Caco-2 (cell line): Measurements from ENCODE around the gene ATG7. TPM values are rescaled to one million over a fixed set of nuclear protein-coding genes. Genes with fewer than 3 reads are reported as not detected.

Source experiments
- BruUV-seq: library from RNA; stranded (reverse); fragments of 400-500 nt; replicated peaks from 2 replicates; lab custom pipeline; 2021; lab: Mats Ljungman, UMichigan
- CTCF ChIA-PET: fragments of 300-600 bp; sonication (Branson Sonifier 250); formaldehyde crosslinking; loops from one replicate; lab custom pipeline; 2022; ENCODE audit warnings: antibody characterized with exemption; lab: Charles Lee
- POLR2A ChIA-PET: fragments of 300-600 bp; sonication (Branson Sonifier 250); formaldehyde crosslinking; loops from one replicate; lab custom pipeline; 2022; ENCODE audit warnings: antibody characterized with exemption; lab: Charles Lee
- DNase-seq, 2 experiments: peaks; one replicate each; pipeline versions ENCODE4 v3.0.0 to v3.0.0-alpha.2; 2020 to 2022
- H3K27me3 ChIP-seq: replicated peaks from 2 replicates; pipeline ENCODE4 v1.6.0; 2011; ENCODE audit warnings: low read length; ENCODE audit not compliant: control insufficient read depth, insufficient read depth
- H3K36me3 ChIP-seq: 2 replicates; pipeline ENCODE4 v1.5.1; 2011; ENCODE audit warnings: low read length; ENCODE audit not compliant: control insufficient read depth, insufficient read depth
- H3K4me1 ChIP-seq: fragments of 250-450 bp; sonication (Bioruptor Pico); 2 replicates; pipeline ENCODE4 v1.5.1; 2020; ENCODE audit warnings: mild to moderate bottlenecking
- H3K4me3 ChIP-seq: 2 replicates; pipeline ENCODE4 v1.5.1; 2011; ENCODE audit warnings: low read depth, mild to moderate bottlenecking, control low read depth, low read length
- H3K9me3 ChIP-seq: fragments of 250-450 bp; sonication (Bioruptor Pico); 2 replicates; pipeline ENCODE4 v1.5.1; 2020; ENCODE audit warnings: mild to moderate bottlenecking, moderate library complexity
- H3K27ac Mint-ChIP-seq: one replicate; pipeline ENCODE4 v1.8.0; 2022; ENCODE audit warnings: mixed read lengths; ENCODE audit not compliant: unreplicated experiment
- H3K27me3 Mint-ChIP-seq: one replicate; pipeline ENCODE4 v1.8.0; 2022; ENCODE audit warnings: mixed read lengths; ENCODE audit not compliant: insufficient read depth, unreplicated experiment
- H3K36me3 Mint-ChIP-seq: one replicate; pipeline ENCODE4 v1.8.0; 2022; ENCODE audit warnings: mild to moderate bottlenecking, mixed read lengths; ENCODE audit not compliant: insufficient read depth, unreplicated experiment
- H3K4me1 Mint-ChIP-seq: one replicate; pipeline ENCODE4 v1.8.0; 2022; ENCODE audit warnings: low read depth, mixed read lengths; ENCODE audit not compliant: unreplicated experiment
- H3K4me3 Mint-ChIP-seq: one replicate; pipeline ENCODE4 v1.8.0; 2022; ENCODE audit warnings: mild to moderate bottlenecking, moderate library complexity, mixed read lengths; ENCODE audit not compliant: unreplicated experiment
- H3K9me3 Mint-ChIP-seq: one replicate; pipeline ENCODE4 v1.8.0; 2022; ENCODE audit warnings: mixed read lengths; ENCODE audit not compliant: unreplicated experiment
- CTCF ChIP-seq, 2 experiments: fragments of 200-600 bp in 1 of 2; IDR thresholded peaks; 1 replicate in 1 of 2; 2 replicates in 1 of 2; pipeline versions ENCODE4 v1.5.1 to v1.8.0; 2011 to 2022; ENCODE audit warnings: antibody characterized with exemption in 1 of 2, control low read depth in 1 of 2, inconsistent platforms in 1 of 2, low read depth in 1 of 2, low read length in 1 of 2, mild to moderate bottlenecking in 1 of 2, moderate library complexity in 1 of 2; ENCODE audit not compliant: insufficient read depth in 1 of 2, severe bottlenecking in 1 of 2, unreplicated experiment in 1 of 2
- intact Hi-C: fragments of 100-400 bp; cut with micrococcal nuclease; formaldehyde crosslinking; loops from one replicate; pipeline ENCODE4 v1.10.0; 2022; ENCODE audit not compliant: unreplicated experiment
- total RNA-seq: library from RNA; stranded (reverse); gene quantifications from 2 replicates; pipeline ENCODE4 v1.2.3, GENCODE V29; 2022

The ATG7 gene
- total RNA-seq, 1 experiment from 2014 or later: 24.4 TPM

GRCh38 chr3:11392014-11392859, 120.0 kb downstream of the ATG7 start:
- Histone ChIP-seq H3K9me3 (no peaks in the 10 kb centered on the region), H3K27me3 (no peaks in the 10 kb centered on the region), H3K4me3 (no peak overlapping the region), H3K36me3 (no peaks in the 10 kb centered on the region), H3K4me1 (no peaks in the 10 kb centered on the region)
- no peaks in the 10 kb centered on the region for H3K9me3 Mint-ChIP-seq
- no peak for TF ChIP-seq CTCF (IDR thresholded peaks at IDR 0.05; ENCODE audit: insufficient read depth in 1 of 2, low read depth in 1 of 2, low read length in 1 of 2, severe bottlenecking in 1 of 2, unreplicated experiment in 1 of 2)
- H3K36me3 Mint-ChIP-seq: no peaks in the 10 kb centered on the region
- H3K27me3 Mint-ChIP-seq: no peaks in the 10 kb centered on the region
- ChIA-PET CTCF (interaction anchor here (0.9 kb wide), 1 partner anchor 407 kb away, joined by 5 read pairs; no protein-coding TSS in a partner anchor), POLR2A (no interaction called here)
- BruUV-seq: no TSS peak
- intact Hi-C loops: no loop called here
- H3K4me3 Mint-ChIP-seq: no peak overlapping the region
- no peak overlapping the region for H3K27ac Mint-ChIP-seq
- no peak for DNase-seq
- peaks cover 13% of the 10 kb centered on the region for H3K4me1 Mint-ChIP-seq

GRCh38 chr3:11392860-11393114, 120.6 kb downstream of the ATG7 start:
- H3K27me3 ChIP-seq: no peaks in the 10 kb centered on the region
- H3K36me3 Mint-ChIP-seq: no peaks in the 10 kb centered on the region
- intact Hi-C loops: no loop called here
- TF ChIP-seq CTCF (IDR thresholded peaks at IDR 0.05; ENCODE audit: insufficient read depth in 1 of 2, low read depth in 1 of 2, low read length in 1 of 2, severe bottlenecking in 1 of 2, unreplicated experiment in 1 of 2): no peak
- H3K4me1 Mint-ChIP-seq: peaks cover 13% of the 10 kb centered on the region
- no peaks in the 10 kb centered on the region for H3K36me3 ChIP-seq
- H3K4me3 Mint-ChIP-seq: no peak overlapping the region
- H3K4me1 ChIP-seq: no peaks in the 10 kb centered on the region
- H3K27me3 Mint-ChIP-seq: no peaks in the 10 kb centered on the region
- ChIA-PET POLR2A (no interaction called here), CTCF (no interaction called here)
- H3K9me3 ChIP-seq: no peaks in the 10 kb centered on the region
- DNase-seq: no peak
- no peak overlapping the region for H3K27ac Mint-ChIP-seq
- H3K9me3 Mint-ChIP-seq: no peaks in the 10 kb centered on the region
- no TSS peak for BruUV-seq
- H3K4me3 ChIP-seq: no peak overlapping the region

GRCh38 chr3:11393401-11393800, 121.2 kb downstream of the ATG7 start:
- no peak overlapping the region for H3K27ac Mint-ChIP-seq
- H3K4me1 Mint-ChIP-seq: peaks cover 13% of the 10 kb centered on the region
- no peaks in the 10 kb centered on the region for H3K9me3 Mint-ChIP-seq
- no TSS peak for BruUV-seq
- H3K27me3 Mint-ChIP-seq: no peaks in the 10 kb centered on the region
- H3K36me3 Mint-ChIP-seq: no peaks in the 10 kb centered on the region
- no peak overlapping the region for H3K4me3 ChIP-seq
- intact Hi-C loops: no loop called here
- POLR2A ChIA-PET: no interaction called here
- no peak for TF ChIP-seq CTCF (IDR thresholded peaks at IDR 0.05; ENCODE audit: insufficient read depth in 1 of 2, low read depth in 1 of 2, low read length in 1 of 2, severe bottlenecking in 1 of 2, unreplicated experiment in 1 of 2)
- H3K4me3 Mint-ChIP-seq: no peak overlapping the region
- no peaks in the 10 kb centered on the region for H3K36me3 ChIP-seq
- no peaks in the 10 kb centered on the region for H3K27me3 ChIP-seq
- no peaks in the 10 kb centered on the region for H3K4me1 ChIP-seq
- CTCF ChIA-PET: no interaction called here
- no peak for DNase-seq
- H3K9me3 ChIP-seq: no peaks in the 10 kb centered on the region
